SK-N-MC (cell line): Measurements from ENCODE around the gene R3HDML.

Experiments used
- DNase-seq: peaks from one replicate; pipeline ENCODE4 v3.0.0-alpha.2; 2011; ENCODE audit warnings: low read depth, low spot score
- H3K27ac ChIP-seq: fragments of 200-600 bp; sonication (generic); 2 replicates; pipeline ENCODE4 v1.5.1; 2016; ENCODE audit warnings: mixed run types
- H3K36me3 ChIP-seq: fragments of 200-600 bp; sonication (generic); 2 replicates; pipeline ENCODE4 v1.6.1; 2017; ENCODE audit warnings: antibody characterized with exemption, low read length, mixed read lengths; ENCODE audit not compliant: insufficient read depth
- H3K4me3 ChIP-seq: fragments of 200-600 bp; sonication (generic); 2 replicates; pipeline ENCODE4 v1.5.1; 2016
- H3K9ac ChIP-seq: fragments of 200-600 bp; sonication (generic); 2 replicates; pipeline ENCODE4 v1.8.0; 2017; ENCODE audit warnings: mixed run types, mixed read lengths; ENCODE audit not compliant: insufficient read length
- H3K9me3 ChIP-seq: fragments of 200-600 bp; sonication (generic); 2 replicates; pipeline ENCODE4 v1.6.1; 2017; ENCODE audit warnings: low read depth, mild to moderate bottlenecking, antibody characterized with exemption, low read length, moderate library complexity, mixed read lengths
- EZH2 ChIP-seq: fragments of 200-600 bp; sonication (generic); IDR thresholded peaks from one replicate; pipeline ENCODE4 v1.6.1; 2017; ENCODE audit warnings: antibody characterized with exemption
- FOXP2 ChIP-seq: optimal IDR thresholded peaks from 2 replicates; pipeline ENCODE3; 2011; ENCODE audit warnings: mild to moderate bottlenecking, moderate library complexity; ENCODE audit not compliant: insufficient read depth; ENCODE audit errors: extremely low read length, control extremely low read depth
- POLR2AphosphoS5 ChIP-seq: IDR thresholded peaks from 2 replicates; pipeline ENCODE4 v1.6.1; 2012; ENCODE audit warnings: mild to moderate bottlenecking, low read depth, low read length, borderline replicate concordance

Gene R3HDML

DNA sequence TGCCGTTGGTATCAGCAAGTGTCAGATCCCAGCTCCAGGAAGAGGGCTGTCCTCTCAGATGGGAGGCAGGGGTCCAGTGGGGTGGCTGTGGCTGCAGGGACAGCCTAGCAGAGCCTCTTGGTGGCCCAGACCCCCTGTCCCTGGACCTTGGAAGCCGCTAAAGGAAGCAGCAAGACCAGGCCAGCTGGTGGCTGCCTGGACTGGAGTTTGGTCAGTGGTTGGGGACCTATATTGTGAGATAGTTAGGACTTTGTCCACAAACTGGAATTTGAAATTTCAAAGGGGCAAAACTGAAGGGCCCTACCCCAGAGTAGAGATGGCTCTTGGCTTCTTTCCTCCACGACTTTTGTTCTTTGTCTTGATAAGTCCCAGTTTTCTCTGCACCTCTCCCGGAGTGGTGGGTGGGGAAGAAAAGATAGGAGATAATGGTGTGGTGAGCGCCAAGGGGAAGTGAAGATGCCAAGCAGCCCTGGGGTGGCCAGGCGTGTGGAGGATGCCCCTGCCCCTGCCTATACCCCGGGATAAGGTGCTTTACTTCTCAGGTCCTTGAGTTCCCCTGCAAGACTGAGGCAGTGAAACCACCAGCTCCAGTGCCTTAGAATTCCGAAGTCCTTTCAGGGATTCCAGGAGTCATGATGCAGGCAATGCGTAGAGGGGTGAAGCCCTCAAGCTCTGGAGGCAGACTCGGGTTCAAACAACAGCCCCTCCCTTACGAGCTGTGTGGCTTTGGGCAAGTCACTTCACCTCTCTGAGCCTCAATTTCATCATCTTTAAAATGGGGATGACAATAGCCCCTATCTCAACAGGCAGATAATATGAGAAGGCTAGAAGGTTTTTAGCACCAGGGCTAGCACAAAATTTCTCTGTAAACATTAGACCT is 58.9 kb downstream of the R3HDML start:
- Histone ChIP-seq H3K4me3 (no peak overlapping the region), H3K9ac (no peak overlapping the region), H3K36me3 (no peaks in the 10 kb centered on the region), H3K9me3 (no peaks in the 10 kb centered on the region), H3K27ac (no peak overlapping the region)
- no peak for TF ChIP-seq POLR2AphosphoS5
- TF ChIP-seq EZH2: no peak
- no peak for TF ChIP-seq FOXP2
- DNase-seq: no peak

DNA sequence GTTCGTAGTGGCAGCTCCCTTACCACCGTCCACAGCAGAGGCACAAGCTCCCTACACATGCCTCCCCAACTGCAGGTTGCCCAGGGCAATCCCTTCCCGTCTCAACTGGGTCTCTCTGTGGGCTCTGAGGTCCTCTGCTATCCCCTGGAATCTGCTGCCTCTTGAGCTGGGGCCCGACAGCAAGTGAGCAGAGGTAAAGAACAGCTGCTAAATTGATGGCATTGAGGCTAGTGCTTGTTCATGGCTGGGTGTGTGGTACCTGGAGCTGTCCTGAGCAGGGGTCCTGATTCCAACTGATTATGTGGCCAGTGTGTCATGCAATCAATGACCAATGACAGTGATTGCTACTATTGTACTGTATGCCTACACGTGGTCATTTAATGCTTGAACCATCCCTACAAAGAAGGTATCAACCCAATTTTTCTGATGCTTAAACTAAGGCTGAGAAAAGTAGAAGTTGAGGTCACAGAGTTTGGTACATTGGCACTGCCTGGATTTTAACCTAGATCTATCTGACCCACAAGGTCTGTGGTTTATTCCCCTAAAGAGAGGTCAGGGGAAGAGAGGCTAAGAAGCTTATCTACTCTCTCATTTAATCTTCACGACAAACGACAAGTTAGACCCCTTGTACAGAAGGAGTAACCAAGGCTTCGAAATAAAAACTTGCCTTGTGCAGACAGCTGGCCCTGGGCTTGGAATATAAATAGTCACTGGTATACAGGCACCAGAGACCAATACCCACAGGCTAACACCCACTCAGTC is 59.7 kb downstream of the R3HDML start:
- no peak overlapping the region for H3K9ac ChIP-seq
- H3K36me3 ChIP-seq: no peaks in the 10 kb centered on the region
- no peak for TF ChIP-seq FOXP2
- no peak for TF ChIP-seq EZH2
- no peak for TF ChIP-seq POLR2AphosphoS5
- DNase-seq: no peak
- no peak overlapping the region for H3K4me3 ChIP-seq
- H3K9me3 ChIP-seq: no peaks in the 10 kb centered on the region
- H3K27ac ChIP-seq: no peak overlapping the region

DNA sequence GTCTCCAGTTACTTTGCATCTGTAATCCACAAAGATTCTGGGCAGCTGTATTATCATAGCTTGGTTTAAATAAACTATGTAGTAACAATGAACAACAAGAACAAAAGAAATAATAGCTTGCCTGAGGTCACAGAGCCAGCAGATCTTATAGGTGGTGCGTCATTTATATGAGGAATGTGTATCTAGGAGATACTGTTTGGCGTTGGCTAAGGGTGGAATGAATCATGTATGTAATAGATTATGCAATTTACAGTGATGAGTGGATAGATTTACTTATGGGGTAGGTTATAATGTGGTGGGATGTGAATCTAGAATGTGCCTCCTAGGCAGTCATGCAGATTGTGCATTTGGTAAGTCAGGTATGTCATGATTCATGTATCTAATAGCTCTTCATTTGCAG is 61.5 kb downstream of the R3HDML start:
- H3K9me3 ChIP-seq: no peaks in the 10 kb centered on the region
- no peak overlapping the region for H3K4me3 ChIP-seq
- DNase-seq: no peak
- H3K36me3 ChIP-seq: no peaks in the 10 kb centered on the region
- H3K27ac ChIP-seq: no peak overlapping the region
- H3K9ac ChIP-seq: no peak overlapping the region
- TF ChIP-seq FOXP2: no peak
- TF ChIP-seq POLR2AphosphoS5: no peak
- no peak for TF ChIP-seq EZH2

DNA sequence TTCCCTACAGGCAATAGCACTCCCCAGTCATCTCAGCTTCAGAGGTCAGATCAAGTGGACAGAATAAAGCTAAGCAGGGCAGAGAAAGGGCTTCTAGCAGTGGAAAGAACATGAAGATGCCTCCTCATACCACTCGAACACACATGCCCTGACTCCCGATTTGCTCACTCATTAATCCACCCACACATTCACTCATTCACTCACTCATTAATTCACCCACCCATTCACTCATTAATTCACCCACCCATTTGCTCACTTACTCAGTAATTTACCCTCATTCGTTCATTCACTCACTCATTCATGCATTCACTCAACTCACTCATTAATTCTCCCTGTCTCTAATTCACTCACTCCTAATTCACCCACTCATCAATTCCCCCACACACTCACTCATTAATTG is 62.6 kb downstream of the R3HDML start:
- Histone ChIP-seq H3K36me3 (no peaks in the 10 kb centered on the region), H3K9ac (no peak overlapping the region), H3K4me3 (no peak overlapping the region), H3K27ac (no peak overlapping the region), H3K9me3 (no peaks in the 10 kb centered on the region)
- TF ChIP-seq POLR2AphosphoS5 (no peak), FOXP2 (no peak), EZH2 (no peak)
- DNase-seq: no peak

DNA sequence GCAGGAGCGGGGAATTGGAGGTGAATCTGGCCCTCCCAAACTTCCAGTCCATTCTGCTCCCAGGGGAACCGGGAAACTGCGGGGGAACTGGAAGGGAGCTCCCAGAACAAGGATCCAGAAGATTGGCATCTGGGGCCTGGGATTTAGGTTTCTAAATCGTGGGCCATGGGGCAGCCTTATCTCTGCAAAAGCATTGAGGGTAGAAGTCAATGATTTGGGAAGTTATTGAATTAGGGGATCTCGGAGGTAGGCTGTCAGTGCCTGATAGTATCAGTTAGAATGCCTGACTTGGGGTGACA is 63.8 kb downstream of the R3HDML start:
- H3K9me3 ChIP-seq: no peaks in the 10 kb centered on the region
- H3K4me3 ChIP-seq: no peak overlapping the region
- no peaks in the 10 kb centered on the region for H3K36me3 ChIP-seq
- H3K27ac ChIP-seq: no peak overlapping the region
- no peak overlapping the region for H3K9ac ChIP-seq
- DNase-seq: no peak
- no peak for TF ChIP-seq FOXP2
- no peak for TF ChIP-seq POLR2AphosphoS5
- TF ChIP-seq EZH2: no peak
